Fibroblast of the conjunctiva (primary cell): Measurements from ENCODE around the gene SHANK1.

ENCODE experiments used
- DNase-seq: peaks from one replicate; pipeline ENCODE4 v3.0.0-alpha.2; 2010; ENCODE audit warnings: low read depth

The SHANK1 gene

GRCh38 chr19:50711805-50712204 lies 7.8 kb downstream of the SHANK1 start:
- no peak for DNase-seq

DNA sequence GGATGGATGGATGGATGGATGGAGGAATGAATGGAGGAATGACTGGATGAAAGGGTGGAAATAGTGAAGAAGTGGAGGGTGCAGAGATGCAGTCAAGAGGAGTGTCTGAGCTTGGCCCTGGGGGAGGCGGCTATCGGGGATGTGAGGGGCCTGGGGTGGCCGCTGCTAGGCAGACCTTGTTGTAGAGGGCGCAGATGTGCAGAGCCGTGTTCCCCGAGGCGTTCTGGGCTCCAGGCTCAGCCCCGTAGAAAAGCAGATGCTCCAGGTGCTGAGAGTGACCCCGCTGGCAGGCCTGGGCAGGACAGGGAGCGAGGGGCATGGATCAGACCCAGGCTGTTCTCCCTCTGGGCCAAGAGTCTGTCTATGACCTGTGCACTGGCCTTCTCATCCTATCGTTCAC lies 8.4 kb downstream of the SHANK1 start:
- DNase-seq = no peak

GRCh38 chr19:50710612-50711011 lies 9.0 kb downstream of the SHANK1 start:
- no peak for DNase-seq

GRCh38 chr19:50710094-50710493 lies 9.5 kb downstream of the SHANK1 start:
- no peak for DNase-seq

DNA sequence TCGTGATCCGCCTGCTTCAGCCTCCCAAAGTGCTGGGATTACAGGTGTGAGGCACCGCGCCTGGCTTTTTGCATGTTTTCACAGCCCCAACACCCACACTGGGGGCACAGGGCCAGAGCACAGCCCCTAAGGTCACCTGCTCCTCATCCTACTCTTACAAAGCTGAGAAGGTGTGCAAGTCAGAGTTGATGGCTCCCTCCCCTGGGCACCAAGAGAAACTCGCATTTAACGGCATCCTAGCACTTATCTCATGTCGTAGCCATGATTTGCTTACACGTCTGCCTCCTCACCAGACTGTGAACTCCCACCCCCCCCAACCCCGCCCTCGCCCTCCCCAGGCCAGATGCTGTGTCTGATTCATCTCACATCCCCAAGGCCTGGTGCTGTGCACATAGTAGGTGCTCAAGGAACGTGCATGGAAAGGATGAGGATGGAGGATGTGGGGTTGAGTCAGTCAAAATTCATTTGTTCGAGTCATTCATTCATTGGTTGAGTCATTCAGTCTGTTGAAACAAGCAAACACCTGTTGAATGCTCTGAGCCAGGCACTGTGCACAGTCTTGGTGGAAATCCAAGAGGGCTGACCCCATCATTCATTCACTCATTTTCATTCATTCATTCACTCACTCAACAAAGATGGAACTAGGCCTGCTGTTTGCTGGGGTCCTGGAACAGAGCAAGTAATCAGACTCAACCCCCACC lies 11.3 kb downstream of the SHANK1 start:
- DNase-seq = no peak

DNA sequence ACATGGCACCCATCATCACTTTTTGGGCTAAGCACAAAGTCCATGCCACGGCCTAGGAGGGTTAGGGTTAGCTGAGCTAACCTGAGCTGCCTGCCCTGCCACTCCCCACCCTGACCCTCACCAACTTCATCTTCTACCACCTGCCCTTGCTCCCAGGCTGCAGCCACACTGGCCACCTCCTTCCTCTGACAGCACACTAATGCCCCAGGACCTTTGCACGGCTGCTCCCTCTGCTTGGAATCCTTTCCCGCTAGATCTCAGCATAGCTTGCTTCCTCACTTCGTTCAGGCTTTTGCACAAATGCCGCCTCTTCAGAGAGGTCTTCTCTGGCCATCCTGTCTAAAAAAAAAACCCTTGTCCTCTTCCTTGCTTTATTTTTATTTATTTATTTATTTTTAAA lies 13.2 kb downstream of the SHANK1 start:
- no peak for DNase-seq

DNA sequence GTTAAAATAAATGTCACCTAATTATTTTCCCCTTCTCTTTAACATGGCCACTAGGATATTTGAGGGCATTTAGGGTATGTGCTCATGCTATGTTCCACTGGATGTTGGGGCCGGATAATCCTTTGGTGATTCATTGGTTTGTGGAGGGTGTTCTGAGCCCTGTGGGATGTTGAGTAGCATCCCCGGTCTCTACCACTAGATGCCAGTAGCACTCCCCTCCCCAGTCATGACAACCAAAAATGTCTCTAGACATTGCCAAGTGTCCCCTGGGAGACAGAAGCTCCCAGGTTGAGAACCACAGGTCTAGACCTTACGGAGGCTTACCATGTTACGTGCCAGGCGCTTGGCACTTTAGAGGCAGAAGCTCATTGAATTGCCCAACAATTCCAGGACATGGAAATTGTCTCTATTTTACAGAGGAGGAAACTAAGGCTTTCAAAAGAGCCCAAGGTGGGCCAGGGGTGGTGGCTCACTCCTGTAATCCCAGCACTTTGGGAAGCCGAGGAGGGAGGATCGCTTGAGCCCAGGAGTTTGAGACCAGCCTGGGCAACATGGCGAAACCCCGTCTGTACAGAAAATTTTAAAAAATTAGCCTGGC lies 14.1 kb downstream of the SHANK1 start:
- DNase-seq = peak; percentile 38

- DNase-seq = no peak
Measured at GRCh38 chr19:50703915-50704796, 15.4 kb downstream of the SHANK1 start.

DNA sequence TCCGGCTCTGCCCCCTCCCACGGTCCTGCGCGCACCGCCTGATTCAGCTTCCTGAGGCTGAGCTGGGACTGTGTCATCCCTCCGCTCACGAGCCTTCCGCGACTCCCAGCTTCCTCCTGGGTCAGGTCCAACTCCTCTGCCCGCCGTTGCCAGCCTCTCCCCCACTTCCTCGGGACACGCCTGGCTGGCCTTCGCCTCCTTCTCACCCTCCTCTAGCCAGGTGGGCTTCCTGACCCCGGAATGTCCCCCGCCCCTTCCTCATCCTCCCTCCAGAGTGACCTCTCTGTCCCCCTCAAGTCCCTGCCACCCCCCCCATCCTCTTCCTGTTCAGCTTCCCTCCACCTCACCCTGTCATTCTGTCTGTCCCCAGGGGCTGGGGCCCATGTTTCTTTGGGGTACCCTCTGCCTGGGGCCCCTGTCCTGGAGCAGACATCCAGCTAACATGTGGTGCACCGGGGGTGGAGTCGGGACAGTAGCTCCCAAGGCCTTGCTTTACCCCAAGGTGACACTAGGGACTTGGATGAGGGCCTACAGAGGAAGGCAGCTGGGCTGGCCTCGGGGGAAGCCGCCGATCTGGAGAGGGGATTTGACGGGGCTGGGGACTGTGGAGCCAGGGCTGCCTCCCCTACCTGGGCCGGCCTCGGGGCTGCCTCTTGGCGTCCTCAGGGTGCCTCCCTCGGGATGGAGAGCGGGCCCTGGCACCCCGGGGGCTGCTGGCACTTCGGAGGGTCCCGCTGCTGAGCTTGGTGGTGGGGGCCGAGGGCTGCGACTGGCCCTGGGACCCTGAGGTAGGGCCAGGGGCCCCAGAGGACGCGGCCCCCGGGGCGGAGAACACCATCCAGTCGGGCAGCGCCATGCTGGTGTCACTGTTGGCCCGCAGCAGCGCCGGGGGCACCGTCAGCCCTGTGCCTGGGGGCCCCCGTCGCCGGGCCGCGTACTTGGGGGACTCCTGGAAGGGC lies 16.5 kb downstream of the SHANK1 start:
- no peak for DNase-seq

DNA sequence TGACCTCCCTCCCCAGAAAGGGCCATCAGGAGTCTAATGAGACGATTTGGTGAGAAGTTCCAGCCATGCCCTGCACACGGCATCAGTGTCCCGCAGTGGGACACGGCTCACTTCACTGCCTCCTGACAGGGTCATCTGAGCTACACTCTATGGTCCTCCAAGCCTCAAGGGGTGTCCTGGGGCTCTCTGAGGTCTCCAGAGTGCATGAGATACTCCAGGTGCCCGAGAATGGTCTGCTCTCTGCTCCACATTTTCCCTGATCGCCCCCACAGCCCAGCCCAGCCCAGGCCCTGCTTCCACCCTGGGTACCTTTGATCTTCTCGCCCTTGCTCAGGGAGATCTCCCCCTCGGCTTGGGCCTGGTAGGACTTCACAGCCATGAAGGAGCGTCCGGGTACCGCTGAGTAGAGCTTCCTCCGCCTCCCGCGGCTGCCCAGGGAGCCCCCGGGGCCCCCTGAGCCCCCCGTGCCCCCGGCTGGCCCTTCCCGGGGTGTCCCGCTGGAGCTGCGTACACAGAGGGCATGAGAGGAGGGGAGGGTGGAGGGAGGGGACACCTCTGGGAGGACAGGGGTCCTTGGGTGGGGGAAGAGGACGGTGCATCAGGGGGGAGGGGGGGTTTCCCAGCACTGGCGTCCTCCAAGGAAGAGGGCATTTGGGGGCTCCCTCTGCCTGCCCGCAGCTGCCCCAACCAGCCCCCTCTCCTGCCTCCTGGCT lies 17.3 kb downstream of the SHANK1 start:
- no peak for DNase-seq

DNA sequence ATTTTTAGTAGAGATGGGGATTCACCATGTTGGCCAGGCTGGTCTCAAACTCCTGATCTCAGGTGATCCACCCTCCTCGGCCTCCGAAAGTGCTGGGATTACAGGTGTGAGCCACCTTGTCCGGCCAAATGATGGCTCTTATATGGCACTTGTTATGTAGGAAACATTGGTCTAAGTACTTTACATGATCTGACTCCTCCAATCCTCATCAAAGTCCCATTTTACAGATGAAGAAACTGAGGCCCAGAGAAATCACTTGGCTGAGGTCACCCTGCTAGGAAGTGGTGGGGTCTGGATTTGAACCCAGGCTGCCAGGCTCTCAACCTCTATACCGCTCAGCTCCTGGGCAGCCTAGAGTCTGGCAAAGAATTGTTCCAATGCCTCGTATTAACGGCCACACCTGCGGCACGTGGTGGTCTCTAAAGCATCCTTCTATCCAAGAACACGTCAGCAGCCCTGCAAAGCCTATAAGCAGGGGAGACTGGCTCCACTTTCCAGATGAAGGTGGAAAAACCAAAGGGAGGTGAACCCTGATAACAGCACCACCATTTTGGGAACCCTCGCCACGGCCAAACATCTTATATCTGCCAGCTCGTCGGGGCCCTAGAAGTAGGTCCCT lies 18.1 kb downstream of the SHANK1 start:
- DNase-seq = no peak

DNA sequence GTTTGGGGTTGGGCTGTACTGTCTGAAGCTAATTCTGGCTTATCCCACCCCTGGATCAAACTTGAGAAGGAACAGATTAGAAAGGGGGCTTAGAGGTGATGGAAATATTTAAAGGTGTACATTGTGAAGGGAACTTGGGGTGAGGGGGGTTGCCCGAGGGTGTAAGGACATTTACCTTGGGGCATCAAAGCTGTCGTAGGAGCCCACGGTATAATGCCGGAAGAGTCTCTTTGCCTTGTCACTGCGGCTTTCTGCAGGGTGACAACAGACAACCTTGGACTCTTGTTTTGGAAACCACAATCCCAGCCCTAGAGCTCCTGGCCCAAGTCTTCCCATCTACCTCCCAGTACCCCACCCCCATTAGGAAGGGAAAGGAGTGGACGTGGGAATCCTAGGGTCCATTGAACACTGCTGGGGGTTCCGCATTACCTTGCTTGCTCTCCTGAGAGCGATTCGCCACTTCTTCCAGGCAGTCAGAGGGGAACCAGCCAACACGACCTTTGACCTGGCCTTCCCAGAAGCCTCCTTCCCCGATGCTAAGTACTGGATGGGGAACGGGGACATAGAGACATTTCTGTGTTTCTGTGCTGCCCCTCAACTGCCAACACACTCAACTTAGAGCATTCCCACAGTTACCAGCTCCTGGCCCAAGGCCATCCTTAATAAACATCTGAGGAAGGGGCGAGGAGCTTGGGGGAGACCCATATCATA lies 22.0 kb downstream of the SHANK1 start:
- no peak for DNase-seq

GRCh38 chr19:50696094-50696483 lies 23.5 kb downstream of the SHANK1 start:
- DNase-seq = no peak

- no peak for DNase-seq
Measured at GRCh38 chr19:50695251-50696093, 24.1 kb downstream of the SHANK1 start.

DNA sequence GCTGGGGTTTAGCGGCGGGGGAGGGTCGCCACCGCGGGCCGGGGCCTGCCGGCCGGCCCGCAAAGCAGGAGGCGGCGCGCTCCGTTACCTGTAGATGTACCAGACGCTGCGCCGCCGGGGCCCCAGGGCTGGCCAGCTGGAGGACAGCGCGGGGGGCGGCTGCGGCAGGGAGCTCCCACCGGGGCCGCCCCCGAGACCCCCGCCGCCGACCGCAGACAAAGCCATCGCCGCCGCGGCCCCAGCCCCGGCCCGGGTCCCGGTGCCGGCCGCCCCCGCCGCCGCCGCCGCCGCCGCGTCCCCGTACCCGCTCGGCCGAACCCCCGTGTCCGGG lies 24.8 kb downstream of the SHANK1 start:
- no peak for DNase-seq

DNA sequence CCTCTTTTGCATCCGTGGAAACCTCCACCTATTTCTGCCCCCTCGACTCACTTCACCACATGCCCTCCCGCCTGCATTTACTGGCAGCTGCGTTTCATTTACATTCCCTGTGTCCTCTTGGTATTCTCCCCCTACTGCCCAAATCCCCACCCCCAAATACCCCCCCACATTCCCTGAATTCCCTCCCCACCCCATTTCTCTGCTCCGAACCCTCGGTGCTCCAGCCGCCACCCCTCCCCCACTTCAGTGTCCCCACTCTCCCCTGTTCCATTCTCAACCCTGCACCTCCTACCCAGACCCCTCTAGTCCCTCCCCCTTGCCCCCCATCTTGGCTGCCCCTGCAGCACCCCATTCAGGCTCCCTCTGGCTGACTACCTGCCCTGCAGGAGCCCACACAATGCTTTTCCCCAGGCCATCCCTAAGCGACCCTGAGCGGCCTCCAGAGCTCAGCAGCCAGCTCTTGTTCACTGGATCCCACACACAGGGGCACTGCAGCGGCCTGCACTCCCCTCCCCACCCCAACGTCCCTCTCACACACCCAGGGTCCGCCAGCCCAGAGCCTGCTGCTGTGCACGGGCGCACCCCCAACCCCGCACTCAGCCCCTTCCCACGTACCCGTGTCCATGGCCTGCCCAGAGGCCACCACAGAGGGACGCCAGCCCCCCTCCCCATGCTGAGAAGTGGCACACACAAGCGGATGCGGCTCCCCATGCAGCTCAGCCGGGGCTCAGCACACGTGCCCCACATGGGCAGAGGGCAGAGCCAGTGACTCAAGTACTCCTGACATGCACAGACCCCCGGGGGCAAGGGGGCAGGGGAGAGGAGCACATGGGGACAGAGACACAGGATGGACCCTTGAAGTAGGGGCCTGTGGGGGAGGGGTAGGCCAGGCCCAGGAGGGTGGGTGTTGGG lies 26.3 kb downstream of the SHANK1 start:
- DNase-seq = no peak

GRCh38 chr19:50690439-50690838 lies 29.2 kb downstream of the SHANK1 start:
- DNase-seq = no peak

GRCh38 chr19:50688766-50689165 lies 30.8 kb downstream of the SHANK1 start:
- DNase-seq = no peak
